NAMALWA (cell line): ENCODE results near the gene KCNQ4.
A peak's percentile ranks its signal among the peaks of the same experiment; 100 is the strongest.

Experiments used
- DNase-seq: peaks from one replicate; pipeline ENCODE4 v3.0.0-alpha.2; 2015; ENCODE audit warnings: low spot score

KCNQ4 gene

GRCh38 chr1:40840526-40841323, 57.1 kb downstream of the KCNQ4 start:
- no peak for DNase-seq

GRCh38 chr1:40841602-40842001, 58.0 kb downstream of the KCNQ4 start:
- DNase-seq, result no peak

GRCh38 chr1:40842207-40842606, 58.6 kb downstream of the KCNQ4 start:
- no peak for DNase-seq

- DNase-seq, result no peak
These were observed 59.1 kb downstream of the KCNQ4 start for GRCh38 chr1:40842691-40843090.

GRCh38 chr1:40844079-40844478, 60.5 kb downstream of the KCNQ4 start:
- DNase-seq, result peak; percentile 55

GRCh38 chr1:40844887-40845878, 61.6 kb downstream of the KCNQ4 start:
- DNase-seq, result no peak

- no peak for DNase-seq
These were observed 62.3 kb downstream of the KCNQ4 start for GRCh38 chr1:40845895-40846294.

GRCh38 chr1:40847023-40847745, 63.6 kb downstream of the KCNQ4 start:
- DNase-seq, result no peak

GRCh38 chr1:40848530-40849189, 65.1 kb downstream of the KCNQ4 start:
- DNase-seq, result peak; percentile 40

GRCh38 chr1:40849801-40850592, 66.4 kb downstream of the KCNQ4 start:
- peak; percentile 87 for DNase-seq

- no peak for DNase-seq
These were observed 68.1 kb downstream of the KCNQ4 start for GRCh38 chr1:40851643-40852042.

- no peak for DNase-seq
These were observed 69.7 kb downstream of the KCNQ4 start for GRCh38 chr1:40853113-40853884.

- no peak for DNase-seq
These were observed 70.2 kb downstream of the KCNQ4 start for GRCh38 chr1:40853885-40854170.

GRCh38 chr1:40855513-40855912, 71.9 kb downstream of the KCNQ4 start:
- peak; percentile 29 for DNase-seq

GRCh38 chr1:40856116-40856515, 72.5 kb downstream of the KCNQ4 start:
- DNase-seq, result no peak

GRCh38 chr1:40856656-40857302, 73.2 kb downstream of the KCNQ4 start:
- DNase-seq, result no peak

- DNase-seq, result no peak
These were observed 74.2 kb downstream of the KCNQ4 start for GRCh38 chr1:40857737-40858136.

GRCh38 chr1:40858856-40859416, 75.3 kb downstream of the KCNQ4 start:
- DNase-seq, result no peak

- DNase-seq, result no peak
These were observed 77.2 kb downstream of the KCNQ4 start for GRCh38 chr1:40860706-40861223.
